SIG-M5 (cell line): Measurements from ENCODE around the gene GPD1.
A peak's percentile ranks its signal among the peaks of the same experiment; 100 is the strongest.
"Not testable (repeated sequence)": the region's sequence is repeated elsewhere in the genome, so short reads cannot be mapped to it uniquely, and the experiment has no call there.

Experiments
- DNase-seq: peaks from one replicate; lab custom pipeline; 2025; lab: John Stamatoyannopoulos, UW

The GPD1 gene

GRCh38 chr12:50073712-50074111 is 30.1 kb upstream of the GPD1 start:
- DNase-seq: no peak

- no peak for DNase-seq
These were observed 28.6 kb upstream of the GPD1 start for GRCh38 chr12:50074936-50075807.

GRCh38 chr12:50075808-50076170 is 28.0 kb upstream of the GPD1 start:
- no peak for DNase-seq

GRCh38 chr12:50077099-50077498 is 26.7 kb upstream of the GPD1 start:
- no peak for DNase-seq

- no peak for DNase-seq
These were observed 25.5 kb upstream of the GPD1 start for GRCh38 chr12:50078281-50078680.

- no peak for DNase-seq
These were observed 24.0 kb upstream of the GPD1 start for GRCh38 chr12:50079771-50080170.

GRCh38 chr12:50081096-50081808 is 22.6 kb upstream of the GPD1 start:
- DNase-seq: no peak

- DNase-seq: no peak
These were observed 21.2 kb upstream of the GPD1 start for GRCh38 chr12:50082644-50083043.

- DNase-seq: no peak
These were observed 20.5 kb upstream of the GPD1 start for GRCh38 chr12:50083301-50083700.

GRCh38 chr12:50084409-50084774 is 19.4 kb upstream of the GPD1 start:
- DNase-seq: not testable (repeated sequence)

- peak; percentile 72 for DNase-seq
These were observed 18.8 kb upstream of the GPD1 start, which contains the start of gene SMARCD1 for GRCh38 chr12:50084775-50085614. TSS of gene SMARCD1 (plus strand) at chr12:50085342. CDS start at chr12:50085370, 28 bp downstream.

- DNase-seq: no peak
These were observed 18.2 kb upstream of the GPD1 start for GRCh38 chr12:50085615-50086072.

- DNase-seq: no peak
These were observed 17.7 kb upstream of the GPD1 start for GRCh38 chr12:50086148-50086547.

GRCh38 chr12:50087151-50087550 is 16.7 kb upstream of the GPD1 start:
- no peak for DNase-seq

GRCh38 chr12:50087995-50088394 is 15.8 kb upstream of the GPD1 start:
- no peak for DNase-seq

GRCh38 chr12:50088577-50089335 is 15.1 kb upstream of the GPD1 start:
- DNase-seq: no peak

- no peak for DNase-seq
These were observed 14.1 kb upstream of the GPD1 start for GRCh38 chr12:50089730-50090129.

- no peak for DNase-seq
These were observed 13.4 kb upstream of the GPD1 start for GRCh38 chr12:50090391-50090790.

GRCh38 chr12:50097952-50098351 is 5.9 kb upstream of the GPD1 start:
- no peak for DNase-seq

GRCh38 chr12:50099302-50100008 is 4.4 kb upstream of the GPD1 start:
- DNase-seq: no peak

- no peak for DNase-seq
These were observed 3.2 kb upstream of the GPD1 start for GRCh38 chr12:50100561-50100960.
